H1 (cell line): ENCODE results near the gene CD8B2.
A peak's percentile ranks its signal among the peaks of the same experiment; 100 is the strongest.

ENCODE experiments used
- CHD7 ChIP-seq: fragments of 300-600 bp; sonication (generic); IDR thresholded peaks from 2 replicates; pipeline ENCODE4 v1.7.1; 2012; ENCODE audit warnings: low read length, moderate library complexity, mild to moderate bottlenecking, inconsistent platforms; ENCODE audit not compliant: insufficient replicate concordance
- CREB1 ChIP-seq: IDR thresholded peaks from 2 replicates; pipeline ENCODE4 v1.6.1; 2012; ENCODE audit warnings: inconsistent platforms
- CTCF ChIP-seq, 3 experiments: IDR thresholded peaks; 1 replicate in 2 of 3; 2 replicates in 1 of 3; pipeline versions ENCODE4 v1.5.1 to v1.6.1; 2011; ENCODE audit warnings: low read length in 3 of 3, mild to moderate bottlenecking in 3 of 3, inconsistent platforms in 2 of 3, low read depth in 1 of 3, moderate library complexity in 1 of 3; ENCODE audit not compliant: insufficient read depth in 1 of 3; ENCODE audit errors: control extremely low read depth in 1 of 3
- EZH2 ChIP-seq: fragments of 200-600 bp; sonication (generic); IDR thresholded peaks from 2 replicates; pipeline ENCODE4 v1.7.1; 2012; ENCODE audit warnings: low read depth, mild to moderate bottlenecking, moderate library complexity, low read length, inconsistent platforms; ENCODE audit not compliant: severe bottlenecking
- POLR2A ChIP-seq, 2 experiments: IDR thresholded peaks; 1 replicate in 1 of 2; 2 replicates in 1 of 2; pipeline ENCODE4 v1.6.1; 2011; ENCODE audit warnings: low read depth in 2 of 2, low read length in 2 of 2, mild to moderate bottlenecking in 2 of 2; ENCODE audit errors: control extremely low read depth in 1 of 2
- SP2 ChIP-seq: IDR thresholded peaks from 2 replicates; pipeline ENCODE4 v1.6.1; 2012; ENCODE audit warnings: mild to moderate bottlenecking, low read length, inconsistent platforms

GRCh38 chr2:106545007-106545406 is 57.8 kb downstream of the CD8B2 start:
- TF ChIP-seq CTCF (IDR thresholded peaks at IDR 0.05; ENCODE audit: control extremely low read depth in 1 of 3, insufficient read depth in 1 of 3, low read depth in 1 of 3, low read length in 3 of 3) (peak in 2 of 3 experiments; percentile 38 to 44; a peak in 2 of 4 replicates), POLR2A (IDR thresholded peaks at IDR 0.05; ENCODE audit: control extremely low read depth in 1 of 2, low read depth in 2 of 2, low read length in 2 of 2) (no peak), CREB1 (no peak), SP2 (no peak), CHD7 (no peak), EZH2 (no peak)
